HepG2 (cell line): ENCODE measurements around the gene ICE2. TPM values are rescaled to one million over a fixed set of nuclear protein-coding genes. Genes with fewer than 3 reads are reported as not detected.

Source experiments
- ATF3 ChIP-seq: sonication (generic); formaldehyde crosslinking; IDR thresholded peaks from 2 replicates; pipeline ENCODE4 v1.4.0; 2020; ENCODE audit warnings: missing genetic modification reagents
- ATM ChIP-seq: fragments of 450-650 bp; IDR thresholded peaks from 2 replicates; pipeline ENCODE4 v1.7.1; 2017; ENCODE audit warnings: mild to moderate bottlenecking, borderline replicate concordance
- EP300 ChIP-seq, 3 experiments: sonication (generic) in 1 of 3; formaldehyde crosslinking in 1 of 3; IDR thresholded peaks; 2 replicates each; pipeline versions ENCODE4 v1.5.1 to v1.6.1; 2011 to 2020; ENCODE audit warnings: low read depth in 2 of 3, low read length in 2 of 3, borderline replicate concordance in 1 of 3, improper control_type of control experiment in 1 of 3, mild to moderate bottlenecking in 1 of 3, missing genetic modification reagents in 1 of 3, moderate library complexity in 1 of 3
- GABPB1 ChIP-seq: IDR thresholded peaks from 2 replicates; pipeline ENCODE4 v1.6.1; 2016; ENCODE audit warnings: mild to moderate bottlenecking, missing genetic modification reagents, moderate library complexity, missing compliant biosample characterization
- GFI1 ChIP-seq: sonication (generic); formaldehyde crosslinking; IDR thresholded peaks from 2 replicates; pipeline ENCODE4 v1.5.0; 2020; ENCODE audit warnings: missing genetic modification reagents, mild to moderate bottlenecking, borderline replicate concordance
- KAT8 ChIP-seq: IDR thresholded peaks from 2 replicates; pipeline ENCODE4 v1.6.1; 2016; ENCODE audit warnings: missing genetic modification reagents, missing compliant biosample characterization
- MBD4 ChIP-seq: IDR thresholded peaks from 2 replicates; pipeline ENCODE4 v1.6.1; 2012; ENCODE audit warnings: low read length, inconsistent platforms, borderline replicate concordance
- MXI1 ChIP-seq: IDR thresholded peaks from 3 replicates; pipeline ENCODE4 v1.6.1; 2012; ENCODE audit warnings: low read depth, low read length, inconsistent platforms, borderline replicate concordance
- NFYB ChIP-seq: sonication (generic); formaldehyde crosslinking; IDR thresholded peaks from 2 replicates; pipeline ENCODE4 v1.4.0; 2020; ENCODE audit warnings: missing genetic modification reagents
- NR2C2 ChIP-seq: sonication (generic); formaldehyde crosslinking; IDR thresholded peaks from 2 replicates; pipeline ENCODE4 v1.4.0; 2020; ENCODE audit warnings: missing genetic modification reagents, mild to moderate bottlenecking, moderate library complexity, borderline replicate concordance
- PBX2 ChIP-seq: IDR thresholded peaks from 2 replicates; pipeline ENCODE4 v1.6.1; 2016; ENCODE audit warnings: control low read depth
- RBFOX2 ChIP-seq: fragments of 200-400 bp; formaldehyde crosslinking; IDR thresholded peaks from 2 replicates; pipeline ENCODE4 v1.6.1; 2017; ENCODE audit warnings: low read depth, mild to moderate bottlenecking, low read length
- TCF7L2 ChIP-seq: IDR thresholded peaks from 2 replicates; pipeline ENCODE4 v1.6.1; 2011; ENCODE audit warnings: mild to moderate bottlenecking, low read depth, low read length, moderate library complexity
- U2AF1 ChIP-seq: fragments of 200-400 bp; formaldehyde crosslinking; optimal IDR thresholded peaks from 2 replicates; pipeline ENCODE3; 2017; ENCODE audit warnings: mild to moderate bottlenecking, low read depth, low read length
- USF2 ChIP-seq, 2 experiments: sonication (generic) in 1 of 2; formaldehyde crosslinking in 1 of 2; IDR thresholded peaks; 2 replicates each; pipeline versions ENCODE4 v1.5.1 to v1.6.1; 2011 to 2020; ENCODE audit warnings: borderline replicate concordance in 1 of 2, low read depth in 1 of 2, low read length in 1 of 2, mild to moderate bottlenecking in 1 of 2, missing genetic modification reagents in 1 of 2, moderate library complexity in 1 of 2
- ZNF253 ChIP-seq: sonication (generic); formaldehyde crosslinking; IDR thresholded peaks from 2 replicates; pipeline ENCODE4 v1.8.0; 2022; ENCODE audit warnings: mild to moderate bottlenecking, missing genetic modification reagents, borderline replicate concordance
- ZNF263 ChIP-seq: sonication (generic); formaldehyde crosslinking; IDR thresholded peaks from 2 replicates; pipeline ENCODE4 v1.4.0; 2020; ENCODE audit warnings: missing genetic modification reagents
- ZNF280B ChIP-seq: sonication (generic); formaldehyde crosslinking; IDR thresholded peaks from 2 replicates; pipeline ENCODE4 v1.5.0; 2020; ENCODE audit warnings: missing genetic modification reagents, mild to moderate bottlenecking, borderline replicate concordance
- ZNF547 ChIP-seq: sonication (generic); formaldehyde crosslinking; IDR thresholded peaks from 2 replicates; pipeline ENCODE4 v1.5.1; 2020; ENCODE audit warnings: mild to moderate bottlenecking, missing genetic modification reagents
- ZNF644 ChIP-seq: IDR thresholded peaks from 2 replicates; pipeline ENCODE4 v1.6.1; 2016; ENCODE audit warnings: low read depth
- ZNF660 ChIP-seq: sonication (generic); formaldehyde crosslinking; IDR thresholded peaks from 2 replicates; pipeline ENCODE4 v1.5.1; 2020; ENCODE audit warnings: mild to moderate bottlenecking, low read depth, missing genetic modification reagents, borderline replicate concordance
- ZNF878 ChIP-seq: sonication (generic); formaldehyde crosslinking; IDR thresholded peaks from 2 replicates; pipeline ENCODE4 v1.8.1; 2023; ENCODE audit warnings: mild to moderate bottlenecking, missing genetic modification reagents, moderate library complexity
- polyA plus RNA-seq, 8 experiments: library from polyadenylated mRNA; depleted of rRNA in 3 of 8; stranded (reverse) in 7 of 8; unstranded in 1 of 8; fragments of >200 nt; fragmentation: Illumina TruSeq in 4 of 8; extraction: Trizol in 4 of 8; gene quantifications; 2 replicates each; pipeline versions ENCODE4 v1.2.1 to v1.2.3, GENCODE V29; 2011 to 2016; ENCODE audit warnings: low read depth in 4 of 8, missing spikeins in 1 of 8, mixed read lengths in 1 of 8; ENCODE audit not compliant: insufficient read depth in 1 of 8
- total RNA-seq, 5 experiments: library from RNA; depleted of rRNA; stranded (reverse); fragments of >200 nt; fragmentation: Illumina TruSeq; extraction: Trizol; gene quantifications; 2 replicates each; pipeline ENCODE4 v1.2.3, GENCODE V29; 2016; ENCODE audit warnings: low read depth in 1 of 5

The ICE2 gene
- total and polyA plus RNA-seq, 2 of the 13 experiments (the other 11 are each of a cell fraction or from before 2014, with no cell fraction given), result 24.8 to 26.4 TPM

- no peak for TF ChIP-seq ZNF280B
- TF ChIP-seq ZNF878 (CRISPR knock-in tag), result peak; percentile 50; the same call in 1 of the 2 replicates
- no peak for TF ChIP-seq U2AF1
- no peak; the same call in 1 of the 2 replicates for TF ChIP-seq RBFOX2
- TF ChIP-seq MBD4, result no peak; the same call in 1 of the 2 replicates
- no peak for TF ChIP-seq ZNF660
- TF ChIP-seq GABPB1 (CRISPR knock-in tag), result 0 out of 2 replicates have a peak, but pooled peaks have one; percentile 25
- TF ChIP-seq KAT8 (CRISPR knock-in tag), result peak; percentile 58
- no peak for TF ChIP-seq PBX2 (CRISPR knock-in tag)
- no peak for TF ChIP-seq USF2 (IDR thresholded peaks at IDR 0.05; ENCODE audit: low read depth, low read length)
- TF ChIP-seq USF2 (CRISPR knock-in tag; IDR thresholded peaks at IDR 0.05; ENCODE audit: borderline replicate concordance), result no peak
- no peak for TF ChIP-seq ZNF547
- no peak for TF ChIP-seq ZNF253 (CRISPR knock-in tag)
- TF ChIP-seq ATF3, result peak; percentile 33; the same call in 1 of the 2 replicates
- peak; percentile 39; the same call in 1 of the 2 replicates for TF ChIP-seq NR2C2 (CRISPR knock-in tag)
- no peak for TF ChIP-seq ZNF263 (CRISPR knock-in tag)
- peak; percentile 89 to 95 for TF ChIP-seq EP300 (IDR thresholded peaks at IDR 0.05; ENCODE audit: low read depth in 2 of 2, low read length in 2 of 2)
- peak; percentile 95 for TF ChIP-seq EP300 (CRISPR knock-in tag; IDR thresholded peaks at IDR 0.05; ENCODE audit: borderline replicate concordance)
- TF ChIP-seq MXI1, result peak; percentile 77; the same call in 1 of the 3 replicates
- no peak for TF ChIP-seq ATM
- TF ChIP-seq GFI1 (CRISPR knock-in tag), result peak; percentile 86
- peak; percentile 50 for TF ChIP-seq TCF7L2
- peak; percentile 95 for TF ChIP-seq ZNF644
- no peak for TF ChIP-seq NFYB
These were observed 99.2 kb downstream of the ICE2 start (continued) for GRCh38 chr15:60379525-60380274.
